Pulmonary artery endothelial cell (primary cell): Measurements from ENCODE around the gene PPIC. TPM values are rescaled to one million over a fixed set of nuclear protein-coding genes. Genes with fewer than 3 reads are reported as not detected.

ENCODE experiments used
- total RNA-seq: library from RNA; depleted of rRNA; stranded (reverse); fragments of >200 nt; gene quantifications from 2 replicates; pipeline ENCODE4 v1.2.3, GENCODE V29; 2014

The PPIC gene
- total RNA-seq, 1 donor from 2014 or later = 41.3 TPM

Other genes with a start within 250 kb of the PPIC start
- gene SNX24, start 191.1 kb downstream of the PPIC start, total RNA-seq = 8.7 and 12.7 TPM in 2 replicates
- 0.04 and 0.46 TPM in 2 replicates for gene PRDM6, start 52.5 kb upstream of the PPIC start, total RNA-seq